Activated CD4-positive, CD25-positive, alpha-beta regulatory T cell (primary cell): ENCODE measurements around the gene PSMD2.
"Not testable (repeated sequence)": the region's sequence is repeated elsewhere in the genome, so short reads cannot be mapped to it uniquely, and the experiment has no call there.

Experiments used
- DNase-seq, 4 experiments: peaks; one replicate each; lab custom pipeline; 2025; lab: John Stamatoyannopoulos, UW

PSMD2 gene

GRCh38 chr3:184339451-184340135, 40.6 kb downstream of the PSMD2 start:
- not testable (repeated sequence) for DNase-seq

GRCh38 chr3:184341925-184342324, 42.9 kb downstream of the PSMD2 start:
- DNase-seq = no peak

GRCh38 chr3:184343200-184343876, 44.3 kb downstream of the PSMD2 start:
- DNase-seq = no peak

GRCh38 chr3:184344579-184345316, 45.7 kb downstream of the PSMD2 start:
- no peak for DNase-seq

GRCh38 chr3:184345317-184346144, 46.5 kb downstream of the PSMD2 start:
- no peak for DNase-seq

GRCh38 chr3:184346480-184347190, 47.6 kb downstream of the PSMD2 start:
- DNase-seq = no peak

GRCh38 chr3:184347321-184348056, 48.4 kb downstream of the PSMD2 start:
- DNase-seq = no peak

GRCh38 chr3:184348057-184348382, 49.0 kb downstream of the PSMD2 start:
- DNase-seq = no peak

- no peak for DNase-seq
Observed at GRCh38 chr3:184349563-184350470, 50.8 kb downstream of the PSMD2 start.

GRCh38 chr3:184350618-184351017, 51.6 kb downstream of the PSMD2 start:
- DNase-seq = no peak

GRCh38 chr3:184351511-184352148, 52.6 kb downstream of the PSMD2 start:
- DNase-seq = no peak

- DNase-seq = no peak
Observed at GRCh38 chr3:184352149-184352785, 53.2 kb downstream of the PSMD2 start.

- no peak for DNase-seq
Observed at GRCh38 chr3:184352897-184353545, 54.0 kb downstream of the PSMD2 start.

- DNase-seq = no peak
Observed at GRCh38 chr3:184353546-184353941, 54.5 kb downstream of the PSMD2 start.

GRCh38 chr3:184354121-184354728, 55.2 kb downstream of the PSMD2 start:
- DNase-seq = peak; percentile 24 to 61 (median 36)

GRCh38 chr3:184354754-184355153, 55.7 kb downstream of the PSMD2 start:
- DNase-seq = no peak

- DNase-seq = no peak
Observed at GRCh38 chr3:184355261-184356040, 56.4 kb downstream of the PSMD2 start.
